Measurements from ENCODE around the gene BORCS8. TPM values are rescaled to one million over a fixed set of nuclear protein-coding genes. Genes with fewer than 3 reads are reported as not detected.

BORCS8 gene
- total RNA-seq, 1 experiment from 2014 or later, result 37.7 TPM

DNA sequence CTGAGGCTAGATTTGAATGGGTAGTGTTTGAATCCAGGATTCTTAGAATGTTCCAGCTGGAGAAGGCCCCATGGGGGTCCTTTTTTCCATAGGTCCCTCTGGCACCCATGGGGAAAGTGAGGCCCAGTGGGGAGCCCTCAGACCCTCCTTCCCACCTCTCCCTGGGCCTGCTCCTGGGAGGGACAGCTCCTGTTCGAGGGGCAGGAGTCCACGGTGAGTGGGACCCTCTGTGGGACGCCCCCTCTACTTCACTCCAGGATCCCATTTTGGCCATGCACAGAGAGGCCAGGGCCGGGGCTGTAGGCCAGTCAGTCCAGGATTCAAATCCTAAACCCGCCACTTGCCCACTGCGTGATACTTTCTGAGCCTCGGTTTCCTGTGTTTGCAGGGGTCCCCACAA is 29.5 kb downstream of the BORCS8 start:
- BruUV-seq (replicated peaks), result no TSS peak
- Mint-ChIP-seq H3K27me3 (ENCODE audit: insufficient read depth, unreplicated experiment) (no peaks in the 10 kb centered on the region), H3K4me1 (ENCODE audit: low read depth, unreplicated experiment) (no peaks in the 10 kb centered on the region), H3K4me3 (ENCODE audit: unreplicated experiment) (no peak overlapping the region), H3K27ac (ENCODE audit: unreplicated experiment) (no peak overlapping the region), H3K36me3 (ENCODE audit: insufficient read depth, unreplicated experiment) (no peaks in the 10 kb centered on the region), H3K9me3 (ENCODE audit: unreplicated experiment) (no peaks in the 10 kb centered on the region)
- intact Hi-C loops (cut with micrococcal nuclease; ENCODE audit: unreplicated experiment), result no loop called here
- TF ChIP-seq, protein P1, sequence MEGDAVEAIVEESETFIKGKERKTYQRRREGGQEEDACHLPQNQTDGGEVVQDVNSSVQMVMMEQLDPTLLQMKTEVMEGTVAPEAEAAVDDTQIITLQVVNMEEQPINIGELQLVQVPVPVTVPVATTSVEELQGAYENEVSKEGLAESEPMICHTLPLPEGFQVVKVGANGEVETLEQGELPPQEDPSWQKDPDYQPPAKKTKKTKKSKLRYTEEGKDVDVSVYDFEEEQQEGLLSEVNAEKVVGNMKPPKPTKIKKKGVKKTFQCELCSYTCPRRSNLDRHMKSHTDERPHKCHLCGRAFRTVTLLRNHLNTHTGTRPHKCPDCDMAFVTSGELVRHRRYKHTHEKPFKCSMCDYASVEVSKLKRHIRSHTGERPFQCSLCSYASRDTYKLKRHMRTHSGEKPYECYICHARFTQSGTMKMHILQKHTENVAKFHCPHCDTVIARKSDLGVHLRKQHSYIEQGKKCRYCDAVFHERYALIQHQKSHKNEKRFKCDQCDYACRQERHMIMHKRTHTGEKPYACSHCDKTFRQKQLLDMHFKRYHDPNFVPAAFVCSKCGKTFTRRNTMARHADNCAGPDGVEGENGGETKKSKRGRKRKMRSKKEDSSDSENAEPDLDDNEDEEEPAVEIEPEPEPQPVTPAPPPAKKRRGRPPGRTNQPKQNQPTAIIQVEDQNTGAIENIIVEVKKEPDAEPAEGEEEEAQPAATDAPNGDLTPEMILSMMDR (IDR thresholded peaks at IDR 0.05; ENCODE audit: insufficient read depth in 1 of 2, low read depth in 1 of 2, low read length in 1 of 2, severe bottlenecking in 1 of 2, unreplicated experiment in 1 of 2), result no peak
- no peaks in the 10 kb centered on the region for H3K36me3 ChIP-seq (ENCODE audit: control insufficient read depth, insufficient read depth, low read length)
- no peaks in the 10 kb centered on the region for H3K27me3 ChIP-seq (replicated peaks; ENCODE audit: control insufficient read depth, insufficient read depth, low read length)
- H3K4me3 ChIP-seq (ENCODE audit: low read depth, low read length), result no peak overlapping the region
- DNase-seq, result no peak
- ChIA-PET CTCF (no interaction called here), POLR2A (no interaction called here)
- no peaks in the 10 kb centered on the region for H3K9me3 ChIP-seq
- H3K4me1 ChIP-seq, result no peaks in the 10 kb centered on the region

GRCh38 chr19:19160461-19161035 is 31.4 kb downstream of the BORCS8 start:
- no peaks in the 10 kb centered on the region for H3K4me1 ChIP-seq
- no peak for DNase-seq
- no peaks in the 10 kb centered on the region for H3K9me3 ChIP-seq
- BruUV-seq (replicated peaks), result no TSS peak
- TF ChIP-seq, protein P1 (IDR thresholded peaks at IDR 0.05; ENCODE audit: insufficient read depth in 1 of 2, low read depth in 1 of 2, low read length in 1 of 2, severe bottlenecking in 1 of 2, unreplicated experiment in 1 of 2), result no peak
- ChIA-PET POLR2A (no interaction called here), CTCF (no interaction called here)
- no peak overlapping the region for H3K4me3 ChIP-seq (ENCODE audit: low read depth, low read length)
- H3K27ac Mint-ChIP-seq (ENCODE audit: unreplicated experiment), result no peak overlapping the region
- H3K4me3 Mint-ChIP-seq (ENCODE audit: unreplicated experiment), result no peak overlapping the region
- H3K4me1 Mint-ChIP-seq (ENCODE audit: low read depth, unreplicated experiment), result no peaks in the 10 kb centered on the region
- H3K36me3 Mint-ChIP-seq (ENCODE audit: insufficient read depth, unreplicated experiment), result no peaks in the 10 kb centered on the region
- no peaks in the 10 kb centered on the region for H3K9me3 Mint-ChIP-seq (ENCODE audit: unreplicated experiment)
- no peaks in the 10 kb centered on the region for H3K27me3 ChIP-seq (replicated peaks; ENCODE audit: control insufficient read depth, insufficient read depth, low read length)
- H3K27me3 Mint-ChIP-seq (ENCODE audit: insufficient read depth, unreplicated experiment), result no peaks in the 10 kb centered on the region
- intact Hi-C loops (cut with micrococcal nuclease; ENCODE audit: unreplicated experiment), result no loop called here
- H3K36me3 ChIP-seq (ENCODE audit: control insufficient read depth, insufficient read depth, low read length), result no peaks in the 10 kb centered on the region

DNA sequence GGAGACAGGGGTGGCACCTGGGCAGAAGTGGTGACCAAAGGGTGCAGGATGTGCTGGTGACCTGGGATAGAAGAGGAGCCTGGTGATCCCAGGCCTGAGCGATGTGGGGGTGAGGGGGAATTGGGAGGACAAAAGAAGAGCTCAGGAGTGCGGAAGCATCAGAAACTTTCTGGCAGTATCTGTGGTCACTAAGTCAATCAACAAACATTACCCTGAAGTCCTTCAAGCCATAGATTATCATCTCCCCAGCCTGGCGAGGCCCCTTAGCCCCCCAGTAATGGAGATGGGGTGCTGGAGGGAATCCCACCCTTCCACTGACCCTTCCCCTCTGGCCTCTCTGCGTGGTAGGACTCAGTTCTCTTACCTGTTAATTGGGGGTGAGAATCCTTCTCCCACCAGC is 32.4 kb downstream of the BORCS8 start:
- Histone ChIP-seq H3K27me3 (replicated peaks; ENCODE audit: control insufficient read depth, insufficient read depth, low read length) (no peaks in the 10 kb centered on the region), H3K4me1 (no peaks in the 10 kb centered on the region), H3K9me3 (no peaks in the 10 kb centered on the region), H3K4me3 (ENCODE audit: low read depth, low read length) (no peak overlapping the region), H3K36me3 (ENCODE audit: control insufficient read depth, insufficient read depth, low read length) (no peaks in the 10 kb centered on the region)
- no peak overlapping the region for H3K4me3 Mint-ChIP-seq (ENCODE audit: unreplicated experiment)
- H3K27ac Mint-ChIP-seq (ENCODE audit: unreplicated experiment), result no peak overlapping the region
- POLR2A ChIA-PET, result interaction anchor here (0.6 kb wide), 1 partner anchor 230 kb away, joined by 11 read pairs; no protein-coding TSS in a partner anchor
- intact Hi-C loops (cut with micrococcal nuclease; ENCODE audit: unreplicated experiment), result no loop called here
- TF ChIP-seq, protein P1 (IDR thresholded peaks at IDR 0.05; ENCODE audit: insufficient read depth in 1 of 2, low read depth in 1 of 2, low read length in 1 of 2, severe bottlenecking in 1 of 2, unreplicated experiment in 1 of 2), result no peak
- CTCF ChIA-PET, result no interaction called here
- H3K27me3 Mint-ChIP-seq (ENCODE audit: insufficient read depth, unreplicated experiment), result no peaks in the 10 kb centered on the region
- H3K4me1 Mint-ChIP-seq (ENCODE audit: low read depth, unreplicated experiment), result no peaks in the 10 kb centered on the region
- H3K36me3 Mint-ChIP-seq (ENCODE audit: insufficient read depth, unreplicated experiment), result no peaks in the 10 kb centered on the region
- H3K9me3 Mint-ChIP-seq (ENCODE audit: unreplicated experiment), result no peaks in the 10 kb centered on the region
- no TSS peak for BruUV-seq (replicated peaks)
- no peak for DNase-seq
